Endothelial cell of hepatic sinusoid (primary cell): ENCODE measurements around the gene ZNF365.
"Not testable (repeated sequence)": the region's sequence is repeated elsewhere in the genome, so short reads cannot be mapped to it uniquely, and the experiment has no call there.

Experiments used
- in situ Hi-C: cut with HindIII; loops from 2 replicates; pipeline ENCODE4 v1.10.0; 2017; ENCODE audit warnings: low sequenced_read_pairs

ZNF365 gene

DNA sequence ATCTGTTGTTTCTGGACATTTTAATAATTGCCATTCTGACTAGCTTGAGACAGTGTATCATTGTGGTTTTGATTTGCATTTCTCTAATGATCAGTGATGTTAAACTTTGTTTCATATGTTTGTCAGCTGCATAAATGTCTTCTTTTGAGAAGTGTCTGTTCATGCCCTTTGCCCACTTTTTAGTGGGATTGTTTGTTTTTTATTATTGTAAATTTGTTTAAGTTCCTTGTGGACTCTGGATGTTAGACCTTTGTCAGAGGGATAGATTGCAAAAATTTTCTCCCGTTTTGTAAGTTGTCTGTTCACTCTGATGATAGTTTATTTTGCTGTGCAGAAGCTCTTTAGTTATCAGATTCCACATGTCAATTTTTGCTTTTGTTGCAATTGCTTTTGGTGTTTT, 36.8 kb downstream of the ZNF365 start:
- in situ Hi-C loops: not testable (repeated sequence)

GRCh38 chr10:62413048-62413447, 38.9 kb downstream of the ZNF365 start:
- in situ Hi-C loops: no loop called here

DNA sequence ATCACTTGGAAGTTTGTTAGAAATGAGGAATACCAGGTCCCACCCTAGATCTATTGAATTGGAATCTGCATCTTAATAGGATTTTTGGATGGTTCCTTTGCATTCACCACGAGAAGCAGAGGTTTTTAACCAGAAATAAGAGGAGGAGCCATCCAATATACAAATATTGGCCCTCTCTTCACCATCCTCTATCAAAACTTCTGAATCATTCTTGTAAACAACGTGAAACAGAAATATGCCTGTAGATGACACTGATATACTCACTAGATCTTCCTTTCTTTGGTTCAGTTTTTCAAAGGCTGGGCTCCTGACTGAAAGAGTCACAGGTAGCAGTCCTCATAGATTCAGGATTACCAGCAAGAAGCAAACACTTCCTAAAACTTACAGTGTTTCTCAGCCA, 39.5 kb downstream of the ZNF365 start:
- in situ Hi-C loops: no loop called here

- in situ Hi-C loops: no loop called here
Measured at GRCh38 chr10:62414359-62414758, 40.2 kb downstream of the ZNF365 start.

DNA sequence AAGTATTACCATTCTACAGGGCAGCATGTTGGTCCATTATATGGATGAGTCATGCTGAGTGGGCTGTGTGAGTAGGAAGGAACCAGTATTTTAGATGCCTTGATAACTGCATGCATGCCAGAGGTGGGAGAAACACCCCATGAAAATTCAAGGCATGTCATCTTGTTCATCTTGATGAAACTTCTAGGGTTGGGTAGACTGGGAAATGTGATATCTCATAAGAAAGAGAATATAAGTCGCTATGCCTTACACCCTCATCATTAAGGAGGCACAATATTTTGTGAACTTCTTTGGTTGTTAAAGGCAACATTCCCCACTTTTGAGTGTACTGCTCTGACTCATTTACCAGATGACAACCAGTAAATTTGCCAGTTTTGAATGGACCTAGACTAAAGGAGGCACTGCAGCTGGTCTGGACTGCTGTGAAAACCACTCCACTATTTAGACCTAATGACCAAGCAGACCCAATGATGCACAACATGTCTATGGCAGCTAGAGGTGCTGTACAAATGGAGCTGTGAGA, 48.0 kb downstream of the ZNF365 start:
- in situ Hi-C loops: no loop called here

GRCh38 chr10:62424026-62424425, 49.9 kb downstream of the ZNF365 start:
- in situ Hi-C loops: no loop called here

DNA sequence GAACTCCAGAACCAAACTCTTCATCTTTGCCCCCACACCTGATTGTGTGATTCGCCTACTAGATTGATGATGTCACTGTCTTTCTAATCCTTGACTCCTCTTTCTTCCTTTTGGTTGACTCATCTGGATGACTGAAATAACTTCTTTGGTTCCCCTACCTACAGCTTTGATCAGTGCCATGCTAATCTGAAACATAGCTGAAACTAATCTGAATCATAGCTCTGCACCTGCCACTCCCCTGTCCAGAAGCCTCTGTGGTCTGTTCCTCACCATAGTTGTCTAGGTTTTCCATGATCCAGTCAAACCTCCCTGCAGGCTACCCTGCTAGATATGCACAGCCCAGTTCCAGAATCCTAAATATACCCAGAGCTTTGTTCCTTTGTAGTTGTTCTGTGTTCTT, 51.9 kb downstream of the ZNF365 start:
- in situ Hi-C loops: loop anchor here (25.0 kb wide), 1 partner anchor 389 kb away; no protein-coding TSS in a partner anchor

GRCh38 chr10:62426600-62426999, 52.4 kb downstream of the ZNF365 start:
- in situ Hi-C loops: loop anchor here (25.0 kb wide), 1 partner anchor 389 kb away; no protein-coding TSS in a partner anchor

DNA sequence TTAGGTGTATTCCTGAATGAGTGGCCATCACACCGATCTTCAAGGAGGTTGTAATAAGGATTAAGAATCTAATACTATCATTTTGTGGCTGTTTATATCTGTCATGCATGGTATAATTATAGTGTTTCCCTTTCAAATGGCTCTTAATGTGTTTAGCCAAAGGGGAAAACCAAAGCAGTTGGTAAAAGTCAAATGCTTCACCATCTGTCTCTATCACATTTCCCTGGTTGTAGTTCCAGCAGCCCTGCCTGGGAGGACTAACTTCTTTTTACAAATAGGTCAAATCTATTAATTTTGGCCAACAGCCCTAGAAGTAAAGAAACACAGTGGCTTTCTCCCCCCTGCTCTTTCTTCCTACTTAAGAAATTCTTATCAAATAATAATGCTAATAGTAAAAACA, 56.7 kb downstream of the ZNF365 start:
- in situ Hi-C loops: loop anchor here (25.0 kb wide), 1 partner anchor 394 kb away; no protein-coding TSS in a partner anchor

DNA sequence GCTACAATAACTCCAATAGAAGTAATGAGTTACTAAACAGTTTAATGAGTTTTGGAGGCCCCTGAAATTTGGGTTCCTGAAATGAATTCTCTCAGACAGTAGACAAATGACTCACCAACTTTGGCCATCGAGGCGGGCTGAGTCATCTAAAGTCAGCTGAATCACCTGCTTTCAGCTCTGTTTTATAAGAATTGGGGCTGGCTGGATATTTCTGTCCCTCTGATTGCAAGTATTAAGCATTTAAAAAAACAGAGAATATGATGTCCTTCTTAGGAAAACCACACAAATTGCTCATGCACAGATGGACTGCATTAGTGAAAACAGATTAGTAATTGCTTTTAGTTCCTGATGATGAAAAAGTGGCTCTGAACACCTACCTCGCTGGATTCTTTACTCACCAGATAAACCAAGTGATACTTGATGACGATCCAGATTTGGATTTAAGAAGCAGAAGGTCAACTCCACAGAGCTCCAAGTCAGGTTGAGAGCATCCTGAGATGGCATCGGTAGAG, 59.1 kb downstream of the ZNF365 start:
- in situ Hi-C loops: loop anchor here (25.0 kb wide), 1 partner anchor 396 kb away; no protein-coding TSS in a partner anchor

DNA sequence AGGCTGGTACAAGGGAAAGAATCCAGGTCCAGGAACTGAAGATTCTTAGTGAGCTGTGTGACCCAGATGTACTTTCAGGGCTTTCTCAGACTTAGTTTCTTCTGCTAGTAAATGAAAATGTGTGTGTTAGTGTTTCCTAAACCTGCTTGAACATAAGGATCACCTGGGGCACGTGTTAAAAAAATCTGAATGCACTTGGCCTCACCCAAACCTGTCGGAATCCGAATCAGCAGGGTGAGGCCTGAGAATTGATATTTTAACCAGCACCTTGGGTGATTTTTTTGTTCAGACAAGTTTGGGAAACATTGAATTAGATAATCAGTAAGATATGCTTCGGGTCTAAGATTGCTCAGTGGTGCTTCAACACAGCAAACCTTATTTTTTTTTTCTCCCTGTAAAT, 59.7 kb downstream of the ZNF365 start:
- in situ Hi-C loops: loop anchor here (25.0 kb wide), 1 partner anchor 397 kb away; no protein-coding TSS in a partner anchor

- in situ Hi-C loops: loop anchor here (25.0 kb wide), 1 partner anchor 400 kb away; no protein-coding TSS in a partner anchor
Measured at GRCh38 chr10:62437696-62438095, 63.5 kb downstream of the ZNF365 start.

- in situ Hi-C loops: loop anchor here (25.0 kb wide), 1 partner anchor 405 kb away; no protein-coding TSS in a partner anchor
Measured at GRCh38 chr10:62442006-62442405, 67.8 kb downstream of the ZNF365 start.

GRCh38 chr10:62442894-62443669, 68.9 kb downstream of the ZNF365 start:
- in situ Hi-C loops: loop anchor here (25.0 kb wide), 1 partner anchor 406 kb away; no protein-coding TSS in a partner anchor

GRCh38 chr10:62443866-62444265, 69.7 kb downstream of the ZNF365 start:
- in situ Hi-C loops: loop anchor here (25.0 kb wide), 1 partner anchor 407 kb away; no protein-coding TSS in a partner anchor

- in situ Hi-C loops: loop anchor here (25.0 kb wide), 1 partner anchor 409 kb away; no protein-coding TSS in a partner anchor
Measured at GRCh38 chr10:62446627-62447026, 72.5 kb downstream of the ZNF365 start.

- in situ Hi-C loops: no loop called here
Measured at GRCh38 chr10:62450912-62451610, 76.9 kb downstream of the ZNF365 start.

- in situ Hi-C loops: no loop called here
Measured at GRCh38 chr10:62451611-62451975, 77.4 kb downstream of the ZNF365 start.
